ENCODE results near the gene ESD.
"Not testable (repeated sequence)": the region's sequence is repeated elsewhere in the genome, so short reads cannot be mapped to it uniquely, and the experiment has no call there.

The ESD gene

GRCh38 chr13:46796515-46797474, at the start of gene ESD:
ESD (minus strand) TSS chr13:46797161; CDS start chr13:46791413, 5,748 bp downstream.
- peak; percentile 79 for DNase-seq

- DNase-seq = no peak
These were observed 49.8 kb upstream of the ESD start for GRCh38 chr13:46846726-46847125.

GRCh38 chr13:46845146-46845545, 48.2 kb upstream of the ESD start:
- DNase-seq = no peak

- DNase-seq = no peak
These were observed 47.5 kb upstream of the ESD start for GRCh38 chr13:46844431-46844830.

- no peak for DNase-seq
These were observed 42.4 kb upstream of the ESD start for GRCh38 chr13:46839399-46839798.

- no peak for DNase-seq
These were observed 37.7 kb upstream of the ESD start for GRCh38 chr13:46834657-46835056.

GRCh38 chr13:46831588-46832194, 34.7 kb upstream of the ESD start:
- DNase-seq = no peak

- DNase-seq = no peak
These were observed 33.5 kb upstream of the ESD start for GRCh38 chr13:46830405-46831005.

GRCh38 chr13:46822551-46822950, 25.6 kb upstream of the ESD start:
- no peak for DNase-seq

- no peak for DNase-seq
These were observed 21.0 kb upstream of the ESD start for GRCh38 chr13:46817838-46818476.

- DNase-seq = no peak
These were observed 20.1 kb upstream of the ESD start for GRCh38 chr13:46817095-46817494.

- DNase-seq = no peak
These were observed 19.4 kb upstream of the ESD start for GRCh38 chr13:46816371-46816770.

- DNase-seq = no peak
These were observed 15.4 kb upstream of the ESD start for GRCh38 chr13:46812301-46812797.

GRCh38 chr13:46810440-46810839, 13.5 kb upstream of the ESD start:
- DNase-seq = no peak

GRCh38 chr13:46804921-46805320, 8.0 kb upstream of the ESD start:
- not testable (repeated sequence) for DNase-seq

GRCh38 chr13:46804391-46804815, 7.4 kb upstream of the ESD start:
- no peak for DNase-seq

- DNase-seq = no peak
These were observed 6.6 kb upstream of the ESD start for GRCh38 chr13:46803586-46803985.

- DNase-seq = no peak
These were observed 4.9 kb upstream of the ESD start for GRCh38 chr13:46801858-46802257.

- no peak for DNase-seq
These were observed 2.2 kb upstream of the ESD start for GRCh38 chr13:46799139-46799538.

- no peak for DNase-seq
These were observed 708 bp upstream of the ESD start for GRCh38 chr13:46797501-46798237.

- no peak for DNase-seq
These were observed 839 bp downstream of the ESD start for GRCh38 chr13:46796129-46796514.

- DNase-seq = no peak
These were observed 1.6 kb downstream of the ESD start for GRCh38 chr13:46795321-46795720.
